ENCODE results near the gene TUSC1. TPM values are rescaled to one million over a fixed set of nuclear protein-coding genes. Genes with fewer than 3 reads are reported as not detected.
"Not testable (repeated sequence)": the region's sequence is repeated elsewhere in the genome, so short reads cannot be mapped to it uniquely, and the experiment has no call there.

TUSC1 gene
- total RNA-seq, 1 donor: 10.5 TPM

GRCh38 chr9:25678846-25679360 is 659 bp upstream of the TUSC1 start:
- peak overlapping the region; percentile 76 for H3K4me3 ChIP-seq (ENCODE audit: low read depth, low read length)
- TF ChIP-seq, protein P1, sequence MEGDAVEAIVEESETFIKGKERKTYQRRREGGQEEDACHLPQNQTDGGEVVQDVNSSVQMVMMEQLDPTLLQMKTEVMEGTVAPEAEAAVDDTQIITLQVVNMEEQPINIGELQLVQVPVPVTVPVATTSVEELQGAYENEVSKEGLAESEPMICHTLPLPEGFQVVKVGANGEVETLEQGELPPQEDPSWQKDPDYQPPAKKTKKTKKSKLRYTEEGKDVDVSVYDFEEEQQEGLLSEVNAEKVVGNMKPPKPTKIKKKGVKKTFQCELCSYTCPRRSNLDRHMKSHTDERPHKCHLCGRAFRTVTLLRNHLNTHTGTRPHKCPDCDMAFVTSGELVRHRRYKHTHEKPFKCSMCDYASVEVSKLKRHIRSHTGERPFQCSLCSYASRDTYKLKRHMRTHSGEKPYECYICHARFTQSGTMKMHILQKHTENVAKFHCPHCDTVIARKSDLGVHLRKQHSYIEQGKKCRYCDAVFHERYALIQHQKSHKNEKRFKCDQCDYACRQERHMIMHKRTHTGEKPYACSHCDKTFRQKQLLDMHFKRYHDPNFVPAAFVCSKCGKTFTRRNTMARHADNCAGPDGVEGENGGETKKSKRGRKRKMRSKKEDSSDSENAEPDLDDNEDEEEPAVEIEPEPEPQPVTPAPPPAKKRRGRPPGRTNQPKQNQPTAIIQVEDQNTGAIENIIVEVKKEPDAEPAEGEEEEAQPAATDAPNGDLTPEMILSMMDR (IDR thresholded peaks at IDR 0.05; ENCODE audit: insufficient read depth, low read length): no peak
- DNase-seq (ENCODE audit: low read depth): no peak

DNA sequence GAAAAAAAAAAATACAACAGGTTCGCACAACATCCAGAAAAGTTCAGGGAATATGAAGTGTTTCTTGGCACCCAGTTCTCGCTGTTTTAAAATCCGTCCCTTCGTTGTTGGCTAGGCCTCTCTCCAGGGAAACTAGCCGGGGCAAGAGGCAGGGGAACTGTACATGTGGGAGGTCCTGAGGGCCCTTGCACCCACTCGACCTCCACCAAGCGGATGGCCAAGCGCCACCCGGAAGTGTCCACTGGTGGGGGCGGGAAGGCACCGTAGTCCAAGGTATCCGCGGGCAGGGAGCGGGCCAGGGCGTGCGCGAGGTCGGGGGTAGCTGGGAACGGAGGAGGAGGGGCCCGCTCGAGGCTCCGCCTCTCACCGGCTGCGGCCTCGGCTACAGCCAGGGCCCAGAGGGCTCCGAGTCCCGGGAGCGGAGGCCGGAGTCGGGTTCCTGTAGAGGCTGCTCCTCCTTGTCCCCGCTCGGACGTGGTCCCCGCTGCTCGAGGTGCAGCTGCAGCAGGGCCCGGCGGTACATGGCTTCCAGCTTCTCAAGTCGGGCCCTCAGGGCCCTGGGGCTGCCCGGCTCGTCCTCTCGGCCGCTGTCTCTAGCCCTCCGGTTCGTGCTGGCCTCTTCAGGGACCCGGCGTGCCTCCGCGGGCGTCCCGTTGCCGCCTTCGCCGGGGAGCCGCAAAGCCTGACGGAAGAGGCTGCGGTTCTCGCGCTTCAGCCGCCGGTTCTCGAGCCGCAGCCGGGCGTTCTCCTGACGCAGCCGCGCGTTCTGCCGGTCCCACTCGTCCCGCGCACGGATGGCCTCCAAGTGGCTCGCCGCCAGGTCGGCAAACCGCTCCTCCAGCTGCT is 720 bp downstream of the TUSC1 start:
- TF ChIP-seq, protein P1 (IDR thresholded peaks at IDR 0.05; ENCODE audit: insufficient read depth, low read length): no peak

GRCh38 chr9:25675858-25676257 is 2.4 kb downstream of the TUSC1 start:
- H3K4me3 ChIP-seq (ENCODE audit: low read depth, low read length); DNase-seq (ENCODE audit: low read depth): not testable (repeated sequence)

More for the DNA sequence above, 720 bp downstream of the TUSC1 start:
- peak overlapping the region; percentile 76 for H3K4me3 ChIP-seq (ENCODE audit: low read depth, low read length)
- peak; percentile 74 for DNase-seq (ENCODE audit: low read depth)

DNA sequence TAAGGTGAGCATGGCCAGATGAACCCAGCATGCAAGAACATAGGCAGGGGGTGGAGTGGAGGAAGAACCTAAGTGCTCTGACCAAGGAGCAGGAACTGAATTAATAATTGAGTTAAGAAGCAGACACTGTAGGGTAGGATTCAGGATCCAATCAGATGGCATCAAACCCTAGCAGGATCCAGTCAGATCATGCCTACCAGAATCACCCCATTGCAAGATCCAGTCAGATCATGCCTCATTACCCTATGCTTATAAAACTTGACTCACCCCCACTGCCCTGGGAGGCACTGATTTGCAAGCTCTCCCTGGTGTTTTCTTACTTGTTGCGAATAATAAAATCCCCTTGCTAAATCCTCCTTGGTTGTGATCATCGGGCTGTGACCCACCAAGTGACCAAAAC is 19.7 kb downstream of the TUSC1 start:
- no peak overlapping the region for H3K4me3 ChIP-seq (ENCODE audit: low read depth, low read length)
- no peak for DNase-seq (ENCODE audit: low read depth)
- TF ChIP-seq, protein P1 (IDR thresholded peaks at IDR 0.05; ENCODE audit: insufficient read depth, low read length): no peak

- H3K4me3 ChIP-seq (ENCODE audit: low read depth, low read length): no peak overlapping the region
- no peak for DNase-seq (ENCODE audit: low read depth)
- TF ChIP-seq, protein P1 (IDR thresholded peaks at IDR 0.05; ENCODE audit: insufficient read depth, low read length): no peak
Observed at GRCh38 chr9:25654417-25654816, 23.8 kb downstream of the TUSC1 start.

GRCh38 chr9:25648116-25648515 is 30.1 kb downstream of the TUSC1 start:
- TF ChIP-seq, protein P1 (IDR thresholded peaks at IDR 0.05; ENCODE audit: insufficient read depth, low read length): no peak
- H3K4me3 ChIP-seq (ENCODE audit: low read depth, low read length): no peak overlapping the region
- no peak for DNase-seq (ENCODE audit: low read depth)

DNA sequence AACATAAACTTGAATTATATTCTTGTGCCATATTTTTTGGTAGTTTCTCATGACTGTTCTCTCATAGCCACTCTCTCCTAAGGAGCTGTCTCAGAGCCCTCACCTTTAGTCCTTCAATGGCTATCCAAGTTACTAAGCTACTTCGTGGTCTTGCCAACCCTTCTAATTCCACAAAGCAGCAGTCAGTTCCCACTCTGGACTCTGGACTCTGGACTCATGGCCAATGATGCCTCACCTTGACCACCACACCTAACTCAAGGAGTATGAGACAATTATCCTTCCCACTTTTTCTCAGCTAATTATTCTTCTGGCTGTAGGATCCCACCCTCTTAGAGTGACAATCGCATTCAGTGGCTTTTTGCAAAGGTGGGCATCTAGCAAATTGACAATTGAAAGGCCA is 42.2 kb downstream of the TUSC1 start:
- no peak for DNase-seq (ENCODE audit: low read depth)
- TF ChIP-seq, protein P1 (IDR thresholded peaks at IDR 0.05; ENCODE audit: insufficient read depth, low read length): no peak
- no peak overlapping the region for H3K4me3 ChIP-seq (ENCODE audit: low read depth, low read length)

Data from fibroblast of the aortic adventitia (primary cell).